Neural progenitor cell (in vitro differentiated cells): Measurements from ENCODE around the gene HNRNPH2. TPM values are rescaled to one million over a fixed set of nuclear protein-coding genes. Genes with fewer than 3 reads are reported as not detected.

Experiments used
- DNase-seq: peaks from one replicate; pipeline ENCODE4 v3.0.0-alpha.2; 2016; ENCODE audit warnings: low spot score
- H2AFZ ChIP-seq: fragments of 200-600 bp; sonication (generic); replicated peaks from 2 replicates; pipeline ENCODE4 v1.6.1; 2016; ENCODE audit warnings: antibody characterized with exemption
- H3F3A ChIP-seq: fragments of 200-600 bp; sonication (generic); 2 replicates; pipeline ENCODE4 v1.6.1; 2016; ENCODE audit warnings: antibody characterized with exemption, low read depth
- H3K27ac ChIP-seq: fragments of 200-600 bp; sonication (generic); 2 replicates; pipeline ENCODE4 v1.5.1; 2016; ENCODE audit warnings: mild to moderate bottlenecking
- H3K27me3 ChIP-seq: fragments of 200-600 bp; sonication (generic); 2 replicates; pipeline ENCODE4 v1.6.1; 2016; ENCODE audit warnings: mild to moderate bottlenecking, moderate library complexity
- H3K36me3 ChIP-seq: fragments of 200-600 bp; sonication (generic); 2 replicates; pipeline ENCODE4 v1.5.1; 2016
- H3K4me1 ChIP-seq: fragments of 200-600 bp; sonication (generic); 2 replicates; pipeline ENCODE4 v1.6.1; 2016; ENCODE audit warnings: mixed run types
- H3K4me2 ChIP-seq: fragments of 200-600 bp; sonication (generic); 2 replicates; pipeline ENCODE4 v1.6.1; 2016
- H3K4me3 ChIP-seq: fragments of 200-600 bp; sonication (generic); 2 replicates; pipeline ENCODE4 v1.5.1; 2016
- H3K79me2 ChIP-seq: fragments of 200-600 bp; sonication (generic); 2 replicates; pipeline ENCODE4 v1.6.1; 2016; ENCODE audit warnings: low read depth
- H3K9ac ChIP-seq: fragments of 200-600 bp; sonication (generic); 2 replicates; pipeline ENCODE4 v1.6.1; 2016
- H3K9me3 ChIP-seq: fragments of 200-600 bp; sonication (generic); 2 replicates; pipeline ENCODE4 v1.5.1; 2016; ENCODE audit warnings: low read depth
- H4K20me1 ChIP-seq: fragments of 200-600 bp; sonication (generic); 2 replicates; pipeline ENCODE4 v1.6.1; 2016; ENCODE audit warnings: low read depth
- H3K27ac Mint-ChIP-seq: 3 replicates; pipeline ENCODE4 v1.8.0; 2021; ENCODE audit warnings: mixed read lengths
- H3K27me3 Mint-ChIP-seq: 2 replicates; pipeline ENCODE4 v1.8.0; 2022; ENCODE audit warnings: low read depth, mild to moderate bottlenecking, inconsistent platforms, moderate library complexity, mixed read lengths; ENCODE audit not compliant: insufficient read depth
- H3K36me3 Mint-ChIP-seq: 3 replicates; pipeline ENCODE4 v1.8.0; 2021; ENCODE audit warnings: mixed read lengths
- H3K4me1 Mint-ChIP-seq: 3 replicates; pipeline ENCODE4 v1.8.0; 2021; ENCODE audit warnings: mixed read lengths
- H3K4me3 Mint-ChIP-seq: 3 replicates; pipeline ENCODE4 v1.8.0; 2021; ENCODE audit warnings: mild to moderate bottlenecking, moderate library complexity, mixed read lengths
- H3K9me3 Mint-ChIP-seq: 3 replicates; pipeline ENCODE4 v1.8.0; 2020; ENCODE audit warnings: mixed read lengths
- CTCF ChIP-seq: fragments of 200-600 bp; sonication (generic); IDR thresholded peaks from 2 replicates; pipeline ENCODE4 v1.5.1; 2017; ENCODE audit warnings: antibody characterized with exemption, mild to moderate bottlenecking
- EZH2 ChIP-seq: fragments of 200-600 bp; sonication (generic); IDR thresholded peaks from 2 replicates; pipeline ENCODE4 v1.6.1; 2017; ENCODE audit warnings: antibody characterized with exemption, mild to moderate bottlenecking, moderate library complexity
- EZH2phosphoT487 ChIP-seq: fragments of 200-600 bp; sonication (generic); IDR thresholded peaks from 2 replicates; pipeline ENCODE4 v1.6.1; 2017; ENCODE audit warnings: antibody characterized with exemption
- total RNA-seq: library from RNA; depleted of rRNA; stranded (reverse); fragments of >200 nt; gene quantifications from 2 replicates; pipeline ENCODE4 v1.2.3, GENCODE V29; 2015; ENCODE audit warnings: low replicate concordance

The HNRNPH2 gene
- total RNA-seq, 1 donor from 2014 or later = 93.3 TPM

- Histone ChIP-seq H3K36me3 (no peaks in the 10 kb centered on the region), H3K4me2 (no peak overlapping the region), H3K4me3 (no peak overlapping the region), H4K20me1 (no peaks in the 10 kb centered on the region), H3F3A (peaks cover 7% of the 10 kb centered on the region), H3K79me2 (peaks cover 7% of the 10 kb centered on the region), H3K27ac (no peak overlapping the region), H2AFZ (no peak overlapping the region), H3K9ac (no peak overlapping the region), H3K27me3 (no peaks in the 10 kb centered on the region), H3K9me3 (no peaks in the 10 kb centered on the region), H3K4me1 (no peaks in the 10 kb centered on the region)
- TF ChIP-seq EZH2phosphoT487 (no peak), EZH2 (no peak), CTCF (no peak)
- H3K36me3 Mint-ChIP-seq = no peaks in the 10 kb centered on the region
- no peaks in the 10 kb centered on the region for H3K9me3 Mint-ChIP-seq
- no peak for DNase-seq
- no peaks in the 10 kb centered on the region for H3K27me3 Mint-ChIP-seq
- H3K4me3 Mint-ChIP-seq = no peak overlapping the region
- H3K27ac Mint-ChIP-seq = no peak overlapping the region
- peaks cover 12% of the 10 kb centered on the region for H3K4me1 Mint-ChIP-seq
These were observed 21.5 kb upstream of the HNRNPH2 start for GRCh38 chrX:101386542-101386885.

GRCh38 chrX:101388604-101389003, 19.4 kb upstream of the HNRNPH2 start:
- Histone ChIP-seq H3K4me1 (peaks cover 8% of the 10 kb centered on the region), H3F3A (peaks cover 25% of the 10 kb centered on the region), H3K27me3 (no peaks in the 10 kb centered on the region), H3K79me2 (peaks cover 28% of the 10 kb centered on the region), H3K9ac (no peak overlapping the region), H3K27ac (no peak overlapping the region), H3K4me3 (no peak overlapping the region), H4K20me1 (peaks cover 5% of the 10 kb centered on the region), H3K4me2 (no peak overlapping the region), H3K9me3 (no peaks in the 10 kb centered on the region), H2AFZ (no peak overlapping the region), H3K36me3 (peaks cover 4% of the 10 kb centered on the region)
- Mint-ChIP-seq H3K36me3 (peaks cover 4% of the 10 kb centered on the region), H3K4me1 (peaks cover 8% of the 10 kb centered on the region), H3K27me3 (no peaks in the 10 kb centered on the region), H3K4me3 (no peak overlapping the region), H3K27ac (no peak overlapping the region), H3K9me3 (no peaks in the 10 kb centered on the region)
- no peak for DNase-seq
- TF ChIP-seq EZH2 = no peak
- no peak for TF ChIP-seq EZH2phosphoT487
- TF ChIP-seq CTCF = no peak

DNA sequence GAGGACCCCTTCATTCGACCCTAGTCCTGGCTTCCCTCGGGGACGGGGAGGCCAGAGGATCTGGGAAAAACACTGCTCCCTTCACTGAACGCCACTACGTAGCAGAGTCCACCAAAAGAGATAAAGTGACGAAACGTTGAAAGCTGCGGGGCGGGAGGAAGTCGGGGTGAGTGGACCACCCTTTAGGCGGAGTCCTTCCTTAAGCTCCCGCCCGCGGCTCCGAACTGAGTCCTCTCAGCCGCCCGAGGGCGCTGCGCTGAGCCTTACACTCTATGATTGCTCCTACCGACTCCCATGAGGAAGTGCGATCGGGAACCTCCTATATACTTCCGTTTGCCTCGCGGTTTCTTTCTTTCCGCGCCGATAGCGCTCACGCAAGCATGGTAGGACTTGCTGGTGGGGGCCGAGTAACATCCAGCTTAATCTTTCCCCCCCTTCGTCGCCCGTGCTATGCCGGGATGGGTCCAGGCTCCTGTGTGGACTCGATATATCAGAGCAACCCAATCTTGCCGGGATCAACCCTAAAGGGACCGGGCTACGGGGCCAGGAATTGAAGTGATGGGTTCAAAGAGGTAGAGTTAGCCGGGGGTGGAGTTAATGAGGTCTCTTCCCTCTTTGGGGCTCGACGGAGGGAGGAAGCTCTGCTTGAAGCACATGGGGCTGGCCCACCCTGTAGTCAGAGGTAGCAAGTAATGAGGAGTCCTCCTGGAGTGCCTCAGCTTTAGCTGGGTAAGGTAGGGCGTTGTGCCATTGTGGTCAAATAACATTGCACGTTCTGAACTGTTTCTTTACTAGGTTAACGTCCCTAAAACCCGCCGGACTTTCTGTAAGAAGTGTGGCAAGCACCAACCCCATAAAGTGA, 17.1 kb upstream of the HNRNPH2 start, which contains the start of gene RPL36A:
Gene RPL36A (plus strand): TSS at position 348 of the 862 bp plus-strand sequence. CDS start 33 bp downstream, at position 381.
- H3K79me2 ChIP-seq = peaks cover 37% of the 10 kb centered on the region
- H3K4me1 Mint-ChIP-seq = peaks cover 4% of the 10 kb centered on the region
- TF ChIP-seq EZH2phosphoT487 (no peak), EZH2 (peak; percentile 26), CTCF (peak; percentile 63)
- H3K27me3 ChIP-seq = no peaks in the 10 kb centered on the region
- peak; percentile 93 for DNase-seq
- H3K9me3 ChIP-seq = no peaks in the 10 kb centered on the region
- H3K36me3 Mint-ChIP-seq = peaks cover 4% of the 10 kb centered on the region
- H3K4me3 ChIP-seq = peak within 1 kb of the TSS; percentile 76
- peak within 1 kb of the TSS; percentile 57 for H3K27ac ChIP-seq
- H4K20me1 ChIP-seq = peaks cover 12% of the 10 kb centered on the region
- H3K9me3 Mint-ChIP-seq = no peaks in the 10 kb centered on the region
- H3K4me1 ChIP-seq = peaks cover 8% of the 10 kb centered on the region
- H3K27me3 Mint-ChIP-seq = no peaks in the 10 kb centered on the region
- H3K9ac ChIP-seq = peak within 1 kb of the TSS; percentile 54
- peak within 1 kb of the TSS; percentile 94 for H3K4me3 Mint-ChIP-seq
- peaks cover 4% of the 10 kb centered on the region for H3K36me3 ChIP-seq
- peak within 1 kb of the TSS; percentile 66 for H2AFZ ChIP-seq
- peak within 1 kb of the TSS; percentile 79 for H3K4me2 ChIP-seq
- H3K27ac Mint-ChIP-seq = peak within 1 kb of the TSS; percentile 93
- H3F3A ChIP-seq = peaks cover 43% of the 10 kb centered on the region
